Gastroesophageal sphincter (tissue), 3 donors: ENCODE measurements around the gene NGEF.

Experiments
- POLR2AphosphoS5 ChIP-seq: sonication (generic); formaldehyde crosslinking; IDR thresholded peaks from one replicate; pipeline ENCODE4 v1.6.1; 2017; ENCODE audit warnings: antibody characterized with exemption
- TF ChIP-seq, protein P1 (sequence below), 4 experiments: fragments of 200-600 bp in 2 of 4; fragments of 450-650 bp in 2 of 4; sonication (generic) in 1 of 4; IDR thresholded peaks; one replicate each; pipeline ENCODE4 v1.5.1; 2017 to 2019; ENCODE audit warnings: antibody characterized with exemption in 4 of 4, mild to moderate bottlenecking in 2 of 4, moderate library complexity in 2 of 4

DNA sequence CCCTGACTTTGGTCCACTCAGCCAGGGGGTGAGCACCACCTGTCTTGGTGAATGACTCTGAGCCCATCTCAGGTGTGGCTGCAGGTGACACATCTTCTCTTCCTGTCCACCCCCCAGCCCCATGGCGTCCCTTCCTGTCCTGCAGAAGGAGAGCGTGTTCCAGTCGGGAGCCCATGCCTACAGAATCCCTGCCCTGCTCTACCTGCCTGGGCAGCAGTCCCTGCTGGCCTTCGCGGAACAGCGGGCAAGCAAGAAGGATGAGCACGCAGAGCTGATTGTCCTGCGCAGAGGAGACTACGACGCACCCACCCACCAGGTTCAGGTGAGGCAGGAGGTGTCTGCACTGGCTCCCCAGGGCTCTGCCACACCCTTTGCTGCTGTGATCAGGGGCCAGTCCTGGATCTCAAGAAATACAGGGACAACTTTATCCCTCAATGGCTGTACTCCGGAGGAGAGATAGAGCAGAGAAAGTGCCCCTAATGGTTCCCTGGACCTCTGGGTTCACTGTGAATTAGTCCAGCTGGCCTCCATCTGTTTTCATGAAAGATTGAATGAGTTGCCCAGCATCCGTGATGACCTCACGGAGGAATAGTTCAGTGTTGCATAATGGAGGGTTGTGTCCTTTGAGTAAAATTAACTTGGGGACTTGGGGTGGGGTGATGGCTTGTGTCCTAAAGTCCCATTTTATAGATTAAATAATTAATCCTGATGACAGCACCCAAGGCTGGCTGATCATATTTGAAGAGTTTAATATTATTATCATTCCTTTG, 19.7 kb upstream of the NGEF start, which contains the start of gene NEU2:
- TF ChIP-seq, protein P1, sequence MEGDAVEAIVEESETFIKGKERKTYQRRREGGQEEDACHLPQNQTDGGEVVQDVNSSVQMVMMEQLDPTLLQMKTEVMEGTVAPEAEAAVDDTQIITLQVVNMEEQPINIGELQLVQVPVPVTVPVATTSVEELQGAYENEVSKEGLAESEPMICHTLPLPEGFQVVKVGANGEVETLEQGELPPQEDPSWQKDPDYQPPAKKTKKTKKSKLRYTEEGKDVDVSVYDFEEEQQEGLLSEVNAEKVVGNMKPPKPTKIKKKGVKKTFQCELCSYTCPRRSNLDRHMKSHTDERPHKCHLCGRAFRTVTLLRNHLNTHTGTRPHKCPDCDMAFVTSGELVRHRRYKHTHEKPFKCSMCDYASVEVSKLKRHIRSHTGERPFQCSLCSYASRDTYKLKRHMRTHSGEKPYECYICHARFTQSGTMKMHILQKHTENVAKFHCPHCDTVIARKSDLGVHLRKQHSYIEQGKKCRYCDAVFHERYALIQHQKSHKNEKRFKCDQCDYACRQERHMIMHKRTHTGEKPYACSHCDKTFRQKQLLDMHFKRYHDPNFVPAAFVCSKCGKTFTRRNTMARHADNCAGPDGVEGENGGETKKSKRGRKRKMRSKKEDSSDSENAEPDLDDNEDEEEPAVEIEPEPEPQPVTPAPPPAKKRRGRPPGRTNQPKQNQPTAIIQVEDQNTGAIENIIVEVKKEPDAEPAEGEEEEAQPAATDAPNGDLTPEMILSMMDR (IDR thresholded peaks at IDR 0.05), result no peak
- no peak for TF ChIP-seq POLR2AphosphoS5
